Measurements from ENCODE around the gene LINC01488. TPM values are rescaled to one million over a fixed set of nuclear protein-coding genes. Genes with fewer than 3 reads are reported as not detected.

The LINC01488 gene
- total and polyA plus RNA-seq, 10 of the 15 experiments (the other 5 are each of a cell fraction or from before 2014, with no cell fraction given) = not detected

- peak; percentile 71 for ATAC-seq
- SMC1A ChIA-PET (ENCODE audit: uncharacterized antibody, unreplicated experiment) = no interaction called here
- H3K36me3 ChIP-seq (ENCODE audit: control insufficient read depth in 2 of 2, insufficient read depth in 2 of 2, low read length in 1 of 2) = no peaks in the 10 kb centered on the region
- CTCF ChIA-PET = no interaction called here
- no peaks in the 10 kb centered on the region for H3K27me3 ChIP-seq (replicated peaks in 1 of 2; ENCODE audit: control insufficient read depth in 2 of 2, insufficient read depth in 2 of 2, low read length in 1 of 2)
- TF ChIP-seq USF1 (IDR thresholded peaks at IDR 0.05; ENCODE audit: borderline replicate concordance, extremely low read length, insufficient read depth, low read depth, low read length) (peak; percentile 31), RAD51 (IDR thresholded peaks at IDR 0.05) (peak; percentile 40; the same call in 1 of the 2 replicates), HDAC6 (IDR thresholded peaks at IDR 0.05; ENCODE audit: unreplicated experiment) (no peak), ZBTB40 (IDR thresholded peaks at IDR 0.05; ENCODE audit: borderline replicate concordance) (no peak), SPI1 (IDR thresholded peaks at IDR 0.05; ENCODE audit: borderline replicate concordance, insufficient read depth, low read depth, low read length) (peak; percentile 83; the same call in 1 of the 2 replicates)
- 6% methylated on average over 19 of the region's 19 CpGs for WGBS (ENCODE audit: insufficient coverage, insufficient replicate concordance, low lambda C conversion rate, missing lambda C conversion rate)
- no peak for DNase-seq (ENCODE audit: low read depth, low spot score)
- intact Hi-C loops (cut with micrococcal nuclease; ENCODE audit: unreplicated experiment) = no loop called here
- H3K9ac ChIP-seq (ENCODE audit: control insufficient read depth, insufficient read depth, low read length) = no peak overlapping the region
- no peaks in the 10 kb centered on the region for H3K9me3 ChIP-seq (replicated peaks; ENCODE audit: control insufficient read depth, insufficient read depth, low read length)
- no peak overlapping the region for H3K4me3 ChIP-seq
- no peaks in the 10 kb centered on the region for H4K20me1 ChIP-seq (ENCODE audit: control insufficient read depth, insufficient read depth)
- FAIRE-seq = no peak
- POLR2A ChIA-PET = no interaction called here
- H2AFZ ChIP-seq (ENCODE audit: control insufficient read depth, low read depth, low read length) = no peak overlapping the region
- no TSS peak for BruUV-seq (replicated peaks)
- no peak overlapping the region for H3K4me2 ChIP-seq (ENCODE audit: control insufficient read depth, insufficient read depth)
- H3K4me1 ChIP-seq (ENCODE audit: control insufficient read depth, insufficient read depth, low read length) = peaks cover 6% of the 10 kb centered on the region; the same call in 1 of the 2 replicates
- no peak overlapping the region for H3K27ac ChIP-seq (ENCODE audit: control insufficient read depth, insufficient read depth)
- RAD21 ChIA-PET (ENCODE audit: unreplicated experiment) = no interaction called here
- H3K79me2 ChIP-seq (ENCODE audit: control insufficient read depth, insufficient read depth, low read length) = no peaks in the 10 kb centered on the region
- in situ Hi-C loops (cut with MboI) = no loop called here
These were observed 49.0 kb downstream of the LINC01488 start for GRCh38 chr11:69530278-69531070.
